GM12891 (cell line): ENCODE data around the gene CKB.

Experiments used
- DNase-seq: peaks from one replicate; pipeline ENCODE4 v3.0.0; 2011; ENCODE audit warnings: low spot score; ENCODE audit not compliant: insufficient read length
- FAIRE-seq: peaks from 2 replicates; lab custom pipeline; 2011; peaks lifted over from hg19 to GRCh38; lab: Jason Lieb, UNC
- PAX5 ChIP-seq: IDR thresholded peaks from 2 replicates; pipeline ENCODE4 v1.6.1; 2011; ENCODE audit warnings: low read length, moderate library complexity, mild to moderate bottlenecking; ENCODE audit not compliant: insufficient read depth, severe bottlenecking
- POLR2A ChIP-seq: IDR thresholded peaks from 2 replicates; pipeline ENCODE4 v1.6.1; 2011; ENCODE audit warnings: low read depth, low read length, control low read depth
- POLR2AphosphoS5 ChIP-seq: IDR thresholded peaks from 2 replicates; pipeline ENCODE4 v1.6.1; 2011; ENCODE audit warnings: low read depth, low read length, control low read depth
- POU2F2 ChIP-seq: IDR thresholded peaks from 2 replicates; pipeline ENCODE4 v1.6.1; 2011; ENCODE audit warnings: low read depth, mild to moderate bottlenecking, control low read depth, low read length, moderate library complexity
- SPI1 ChIP-seq: IDR thresholded peaks from 2 replicates; pipeline ENCODE4 v1.6.1; 2011; ENCODE audit warnings: low read depth, low read length, control low read depth
- TAF1 ChIP-seq: IDR thresholded peaks from 2 replicates; pipeline ENCODE4 v1.6.1; 2011; ENCODE audit warnings: low read depth, low read length, control low read depth

Gene CKB

DNA sequence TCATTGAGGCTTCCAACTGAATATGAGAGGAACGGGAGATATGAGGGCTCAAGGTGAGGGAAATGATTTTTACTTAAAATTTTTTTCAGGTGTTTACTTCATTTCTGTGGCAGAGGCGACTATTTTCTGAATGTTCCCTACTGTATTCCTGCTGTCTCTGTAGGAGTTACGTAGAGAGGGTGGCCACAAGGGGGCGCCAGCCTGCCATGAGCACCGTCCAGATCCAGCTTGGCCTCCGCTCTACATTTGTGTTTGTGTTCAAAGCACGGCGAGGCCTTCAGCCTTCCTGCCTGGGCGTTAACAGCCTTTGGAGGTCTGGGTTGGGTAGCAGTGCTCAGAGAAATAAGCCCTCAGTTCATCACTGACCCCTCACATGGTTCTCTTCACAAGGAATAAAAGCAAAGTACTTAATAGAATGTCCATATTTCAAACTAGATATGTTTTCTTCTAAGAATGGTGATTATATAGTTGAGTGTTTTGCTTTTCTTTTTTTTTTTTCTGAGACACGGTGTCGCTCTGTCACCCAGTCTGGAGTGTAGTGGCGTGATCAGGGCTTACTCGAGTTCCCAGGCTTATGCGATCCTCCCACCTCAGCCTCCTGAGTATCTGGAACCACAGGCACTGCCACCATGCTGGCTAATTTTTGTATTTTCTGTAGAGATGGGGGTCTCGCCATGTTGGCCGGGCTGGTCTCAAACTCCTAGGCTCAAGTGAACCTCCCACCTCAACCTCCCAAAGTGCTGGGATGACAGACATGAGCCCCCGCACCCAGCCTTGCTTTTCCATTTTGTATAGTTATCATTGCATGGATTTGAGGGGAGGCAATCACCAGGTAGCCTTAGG is 22.3 kb downstream of the CKB start:
- DNase-seq (no peak), FAIRE-seq (peak; percentile 84)
- TF ChIP-seq POLR2AphosphoS5 = no peak

DNA sequence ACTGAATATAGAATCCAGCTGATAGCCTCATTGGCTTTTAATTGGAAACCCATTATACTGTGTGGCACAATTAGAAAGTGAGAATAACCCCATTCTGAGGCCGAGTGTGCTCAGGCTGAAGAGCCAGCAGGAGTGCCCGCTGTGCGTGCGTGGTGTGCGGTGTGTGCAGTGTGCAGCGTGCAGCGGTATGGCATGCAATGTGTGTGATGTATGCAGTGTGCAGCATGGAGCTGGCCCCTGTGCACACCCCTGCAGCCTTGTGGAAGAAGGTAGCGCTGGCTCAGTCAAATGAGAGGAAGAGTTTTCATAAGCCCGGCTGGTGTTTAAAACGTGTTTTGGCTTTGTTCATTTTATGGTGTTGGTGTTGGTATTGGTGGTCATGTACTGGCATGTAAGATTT is 22.9 kb downstream of the CKB start:
- DNase-seq (no peak), FAIRE-seq (no peak)
- no peak for TF ChIP-seq POU2F2
- no peak for TF ChIP-seq PAX5
- TF ChIP-seq SPI1 = no peak
- no peak for TF ChIP-seq POLR2AphosphoS5
- TF ChIP-seq POLR2A = no peak
- no peak for TF ChIP-seq TAF1

DNA sequence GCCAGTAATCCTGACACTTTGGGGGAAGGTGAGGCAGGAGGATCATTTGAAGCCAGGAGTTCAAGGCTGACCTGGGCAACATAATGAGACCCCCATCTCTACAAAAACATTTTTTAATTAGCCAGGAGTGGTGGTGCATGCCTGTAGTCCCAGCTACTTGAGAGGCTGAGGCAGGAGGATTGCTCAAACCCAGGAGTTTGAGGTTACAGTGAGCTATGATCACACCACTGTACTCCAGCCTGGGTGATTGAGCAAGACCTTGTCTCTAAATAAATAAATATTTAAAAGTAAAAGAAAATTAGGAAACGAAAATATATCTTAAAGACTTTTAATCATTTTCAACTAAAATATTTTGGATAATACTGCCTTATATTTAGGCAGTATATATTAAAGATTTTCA is 25.9 kb downstream of the CKB start:
- TF ChIP-seq SPI1 = no peak
- no peak for TF ChIP-seq POU2F2
- no peak for TF ChIP-seq TAF1
- no peak for TF ChIP-seq POLR2AphosphoS5
- TF ChIP-seq POLR2A = no peak
- TF ChIP-seq PAX5 = no peak
- DNase-seq (no peak), FAIRE-seq (no peak)

DNA sequence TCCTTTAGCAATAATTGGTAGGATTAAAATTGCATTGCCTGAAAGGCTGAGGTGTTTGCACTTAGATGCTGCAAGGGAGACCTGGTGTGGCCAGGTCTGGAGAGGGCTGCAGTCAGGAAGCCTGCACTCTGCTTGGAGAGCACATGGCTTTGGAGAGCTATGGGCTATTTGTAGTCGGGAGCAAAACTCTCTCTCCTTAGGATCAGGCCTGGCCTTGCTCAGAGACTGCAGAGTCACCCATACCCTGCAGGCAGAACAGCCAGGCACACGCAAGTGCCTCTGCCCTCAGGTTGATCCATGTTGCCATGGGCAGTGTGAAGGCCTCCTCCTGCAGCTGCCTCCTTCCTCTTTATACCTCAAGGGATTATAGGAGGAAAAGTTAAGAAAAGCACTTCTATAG is 26.8 kb downstream of the CKB start:
- no peak for DNase-seq
- FAIRE-seq = no peak
- no peak for TF ChIP-seq POU2F2
- TF ChIP-seq POLR2AphosphoS5 = no peak
- TF ChIP-seq POLR2A = no peak
- TF ChIP-seq SPI1 = no peak
- no peak for TF ChIP-seq TAF1
- TF ChIP-seq PAX5 = no peak

DNA sequence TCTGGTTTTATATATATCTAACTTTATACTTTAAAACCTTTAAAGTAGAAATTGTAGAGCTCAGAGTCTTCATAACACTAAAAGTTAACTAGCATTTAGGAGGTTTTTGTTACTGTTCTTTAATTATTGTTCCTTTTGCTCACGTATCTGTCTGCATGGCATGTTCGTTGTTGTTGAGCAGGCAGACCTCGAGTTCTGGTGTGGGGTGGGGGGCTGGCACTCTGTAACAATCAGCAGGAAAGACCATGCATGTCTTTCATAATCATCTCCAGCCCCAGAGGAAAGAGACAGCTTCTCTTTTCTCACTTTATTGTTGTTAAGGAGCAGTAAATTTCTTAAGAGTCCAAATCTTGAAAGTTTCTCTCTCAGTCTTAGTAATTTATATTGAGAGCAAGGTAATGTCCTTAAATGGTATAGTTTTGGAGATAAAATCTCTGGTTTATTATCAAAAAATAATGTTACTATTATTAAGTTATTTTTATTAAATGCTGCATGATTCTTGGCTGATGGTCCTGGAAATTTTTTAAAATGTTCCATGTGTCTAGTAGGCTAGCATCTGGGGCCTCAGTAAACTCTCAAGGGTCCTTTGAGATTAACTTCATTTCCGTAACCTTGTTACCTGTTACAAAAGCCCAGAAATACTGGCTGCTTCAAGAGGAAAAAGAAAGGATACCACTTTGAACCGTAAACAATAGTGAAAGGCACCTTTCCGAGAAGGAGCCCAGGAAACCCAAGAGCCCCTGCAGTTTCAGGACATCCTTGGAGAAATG is 30.3 kb downstream of the CKB start:
- DNase-seq (no peak), FAIRE-seq (no peak)
- TF ChIP-seq TAF1 (no peak), POLR2AphosphoS5 (no peak), PAX5 (no peak), POLR2A (no peak), POU2F2 (no peak), SPI1 (no peak)

DNA sequence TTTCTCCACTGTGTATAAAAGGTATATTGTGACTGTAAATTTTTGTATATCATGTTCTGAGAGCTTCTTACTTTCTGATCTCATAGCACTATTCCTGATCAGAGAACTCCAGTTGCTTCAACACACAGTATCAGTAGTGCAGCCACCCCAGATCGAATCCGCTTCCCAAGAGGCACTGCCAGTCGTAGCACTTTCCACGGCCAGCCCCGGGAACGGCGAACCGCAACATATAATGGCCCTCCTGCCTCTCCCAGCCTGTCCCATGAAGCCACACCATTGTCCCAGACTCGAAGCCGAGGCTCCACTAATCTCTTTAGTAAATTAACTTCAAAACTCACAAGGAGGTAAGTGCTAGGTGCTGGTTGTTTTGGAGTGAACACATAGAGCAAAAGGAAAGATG is 30.9 kb downstream of the CKB start:
- TF ChIP-seq POU2F2 = no peak
- no peak for TF ChIP-seq SPI1
- TF ChIP-seq POLR2A = no peak
- FAIRE-seq (no peak), DNase-seq (no peak)

DNA sequence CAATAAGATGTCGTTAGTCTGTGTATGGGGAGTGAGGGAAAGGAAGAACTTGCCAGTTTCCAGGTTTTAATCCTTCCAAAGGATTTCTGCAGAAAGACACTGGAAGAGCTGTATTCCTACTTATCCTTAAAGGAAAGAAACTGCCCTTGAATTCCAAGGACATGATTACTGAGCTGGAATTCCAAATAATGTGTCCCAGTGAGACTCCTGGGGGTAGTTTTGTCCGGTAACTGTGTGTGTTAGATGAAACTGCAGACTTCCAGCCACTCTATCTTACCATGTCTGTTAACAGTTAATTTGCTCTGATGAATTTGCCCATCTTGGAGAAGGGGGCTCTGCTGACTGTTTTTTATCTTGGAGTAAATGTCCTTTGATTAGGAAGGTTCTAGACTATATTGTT is 33.0 kb downstream of the CKB start:
- DNase-seq (no peak), FAIRE-seq (no peak)

DNA sequence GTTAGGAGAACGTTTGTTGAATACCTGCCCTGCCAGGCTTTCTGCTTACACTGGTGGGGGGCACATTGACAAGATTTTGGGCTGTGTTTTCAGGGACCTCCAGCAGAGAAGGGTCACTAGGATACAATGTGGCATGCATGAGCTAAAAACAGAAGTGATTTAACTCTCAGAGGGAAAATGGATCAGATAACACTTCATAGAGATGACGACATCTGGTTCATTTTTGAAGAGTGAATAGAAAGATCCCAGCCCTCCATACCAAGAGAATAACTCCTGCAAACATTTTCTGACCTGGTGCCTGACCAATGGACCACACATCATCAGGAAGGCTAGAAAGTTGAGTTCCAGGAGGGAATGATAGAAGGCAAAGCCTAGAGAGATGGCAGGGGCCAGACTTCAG is 33.7 kb downstream of the CKB start:
- TF ChIP-seq POLR2AphosphoS5 = no peak
- no peak for TF ChIP-seq POLR2A
- no peak for TF ChIP-seq PAX5
- TF ChIP-seq SPI1 = no peak
- no peak for TF ChIP-seq POU2F2
- TF ChIP-seq TAF1 = no peak
- FAIRE-seq (no peak), DNase-seq (no peak)

More for the DNA sequence above, 33.0 kb downstream of the CKB start:
- TF ChIP-seq POU2F2 (no peak), POLR2A (no peak), SPI1 (no peak), POLR2AphosphoS5 (no peak), TAF1 (no peak), PAX5 (no peak)

DNA sequence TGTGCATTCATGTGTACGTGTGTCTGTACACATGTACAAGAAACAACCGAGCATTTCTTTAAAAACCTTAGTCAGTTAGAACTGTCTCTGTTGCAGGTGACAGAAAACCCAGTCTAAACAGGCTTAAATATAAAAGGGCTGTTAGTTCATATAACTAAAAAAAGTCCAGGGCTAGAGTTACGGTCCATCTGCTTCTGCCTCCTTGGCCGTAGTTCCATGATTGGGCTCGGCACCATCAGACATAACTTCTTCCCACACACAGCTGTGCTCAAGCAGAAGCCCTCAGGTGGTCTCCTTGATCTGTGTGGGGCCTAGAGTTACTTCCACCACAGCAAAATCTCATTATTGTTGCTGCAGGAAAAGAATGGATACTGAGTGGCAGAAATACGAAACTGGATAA is 34.6 kb downstream of the CKB start:
- TF ChIP-seq TAF1 (no peak), POLR2AphosphoS5 (no peak), POLR2A (no peak), POU2F2 (no peak), SPI1 (no peak), PAX5 (no peak)
- no peak for FAIRE-seq
- no peak for DNase-seq

DNA sequence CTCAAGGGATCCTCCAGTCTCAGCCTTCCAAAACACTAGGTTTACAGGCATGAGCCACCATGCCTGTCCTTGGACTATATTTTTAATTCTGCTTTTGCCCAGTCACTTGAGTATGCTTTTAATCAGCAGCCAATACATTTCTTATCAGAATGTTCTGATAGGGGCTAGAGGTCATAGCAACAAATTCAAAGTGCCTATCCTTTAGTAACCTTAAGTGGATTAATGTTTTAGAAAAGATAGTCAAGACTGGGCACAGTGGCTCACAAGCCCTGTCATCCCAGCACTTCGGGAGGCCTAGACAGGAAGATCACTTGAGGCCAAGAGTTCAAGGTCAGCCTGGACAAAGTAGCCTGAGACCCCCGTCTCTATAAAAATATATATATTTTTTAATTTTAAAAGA is 37.1 kb downstream of the CKB start:
- DNase-seq (no peak), FAIRE-seq (no peak)
- TF ChIP-seq TAF1 (no peak), POU2F2 (no peak), PAX5 (no peak), POLR2A (no peak), POLR2AphosphoS5 (no peak), SPI1 (no peak)
